Pancreas (tissue), 10 donors: ENCODE measurements around the gene OTUD4. TPM values are rescaled to one million over a fixed set of nuclear protein-coding genes. Genes with fewer than 3 reads are reported as not detected.

Experiments used
- ATAC-seq, 4 donors: fragments of 200-7000 bp; cut with Tn5 transposase; one replicate each; pipeline versions ENCODE4 v1.8.0 to v1.9.1; 2020; ENCODE audit warnings: mild to moderate bottlenecking in 4 of 4, moderate library complexity in 4 of 4
- DNase-seq, 6 donors: peaks; one replicate each; pipeline ENCODE4 v3.0.0-alpha.2; 2020
- FAIRE-seq: peaks from 2 replicates; lab custom pipeline; 2012; peaks lifted over from hg19 to GRCh38; lab: Jason Lieb, UNC
- H3K27ac ChIP-seq, 4 donors: fragments of 200-600 bp; sonication (generic); 1 replicate in 3 of 4; 2 replicates in 1 of 4; pipeline versions ENCODE4 v1.5.0 to v1.8.0; 2020
- H3K27me3 ChIP-seq, 4 donors: fragments of 200-600 bp; one replicate each; pipeline ENCODE4 v1.8.0; 2021
- H3K36me3 ChIP-seq, 3 donors: fragments of 200-600 bp; sonication (generic) in 1 of 3; one replicate each; pipeline versions ENCODE4 v1.5.0 to v1.8.0; 2020 to 2021
- H3K4me1 ChIP-seq, 3 donors: fragments of 200-600 bp; one replicate each; pipeline ENCODE4 v1.8.0; 2021
- H3K4me3 ChIP-seq, 4 donors: fragments of 200-600 bp; sonication (generic) in 2 of 4; one replicate each; pipeline versions ENCODE4 v1.5.0 to v1.8.0; 2020 to 2021
- H3K9me3 ChIP-seq, 4 donors: fragments of 200-600 bp; one replicate each; pipeline ENCODE4 v1.8.0; 2021
- CTCF ChIP-seq, 4 donors: fragments of 200-600 bp; sonication (generic) in 3 of 4; IDR thresholded peaks; one replicate each; pipeline versions ENCODE4 v1.5.0 to v1.8.0; 2021; ENCODE audit warnings: antibody characterized with exemption in 4 of 4
- WGBS, 2 donors: extraction: QIAGEN DNeasy Blood & Tissue Kit; methylation state at CpG; one replicate each; pipeline ENCODE4 v1.1.7; 2013; 5-methylcytosine and 5-hydroxymethylcytosine counted together
- intact Hi-C, 3 donors: fragments of 100-400 bp; cut with DNase I; formaldehyde crosslinking; loops; one replicate each; pipeline versions ENCODE4 v1.11.1 to v1.14.2; 2022
- polyA plus RNA-seq, 2 donors: library from polyadenylated mRNA; stranded (reverse); fragments of 200-250 nt; gene quantifications; one replicate each; pipeline ENCODE4 v1.2.3, GENCODE V29; 2013
- total RNA-seq, 6 donors: library from RNA; stranded (reverse); fragmentation: NEBNext Ultra II Directional in 4 of 6; extraction: Animal tissue kit (Norgen Biotek cat#: 25700) in 4 of 6; gene quantifications; one replicate each; pipeline versions ENCODE4 v1.2.1 to v1.2.4, GENCODE V29; 2021 to 2023
- donor health status: healthy with polysubstance abuse.
- donor health status: DM: no; HTN: no; CAD: no; lungs with moderate emphysema.
- donor health status: DM: no; HTN: no; CAD: no.
- donor health status: control.
- donor health status: control.
- donor health status: Bipolar disorder and iron deficiency.
- donor health status: DM: yes; HTN: yes; CAD: no.
- donor health status: DM: no; HTN: no; CAD: no.
- donor health status: DM: no; HTN: no; CAD: no.
- donor health status: DM: yes; HTN: yes; CAD: no.

OTUD4 gene
- total and polyA plus RNA-seq, 8 donors = 6.9 to 25.6 (median 13.3) TPM

DNA sequence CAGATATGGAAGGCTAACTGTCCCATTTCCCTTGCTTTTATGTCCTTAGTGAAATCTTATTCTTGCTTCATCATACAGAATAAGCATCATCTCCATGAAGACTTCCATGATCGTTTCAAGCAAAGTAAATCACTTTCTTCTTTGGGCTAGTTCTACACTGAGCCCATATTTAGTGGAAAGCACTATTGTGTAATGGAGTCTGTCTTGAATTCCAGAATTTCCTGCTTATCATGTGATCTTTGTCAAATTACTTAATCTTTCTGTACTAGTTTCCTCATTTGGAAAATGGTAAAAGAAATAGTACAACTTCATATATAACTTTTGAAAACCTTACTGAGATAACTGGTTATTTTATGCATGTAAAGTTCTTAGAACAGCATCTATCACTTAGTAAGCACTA lies 90.0 kb downstream of the OTUD4 start:
- no peaks in the 10 kb centered on the region for H3K27me3 ChIP-seq
- ATAC-seq = no peak
- peak; percentile 9 for FAIRE-seq

GRCh38 chr4:145083891-145084605 lies 96.3 kb downstream of the OTUD4 start:
- Histone ChIP-seq H3K4me1 (no peaks in the 10 kb centered on the region), H3K36me3 (peaks cover 0 to 5% (median 0%) of the 10 kb centered on the region in 3 donors), H3K4me3 (no peak overlapping the region), H3K27ac (no peak overlapping the region), H3K9me3 (no peaks in the 10 kb centered on the region), H3K27me3 (no peaks in the 10 kb centered on the region)
- ATAC-seq (no peak), FAIRE-seq (no peak), DNase-seq (no peak)
- no peak for TF ChIP-seq CTCF (IDR thresholded peaks at IDR 0.05)
- 95 to 98% methylated on average over 1 of the region's 1 CpG for WGBS, 2 donors
- intact Hi-C loops = no loop called here

More for the DNA sequence above, 90.0 kb downstream of the OTUD4 start:
- no peak for DNase-seq
- H3K9me3 ChIP-seq = no peaks in the 10 kb centered on the region
- H3K4me1 ChIP-seq = no peaks in the 10 kb centered on the region
- WGBS, 2 donors = 88 to 96% methylated on average over 1 of the region's 1 CpG
- H3K27ac ChIP-seq = no peak overlapping the region
- no peaks in the 10 kb centered on the region for H3K36me3 ChIP-seq
- H3K4me3 ChIP-seq = no peak overlapping the region
- intact Hi-C loops = no loop called here
- no peak for TF ChIP-seq CTCF (IDR thresholded peaks at IDR 0.05)

Other genes with a start within 250 kb of the OTUD4 start
- 10 to 100 TPM in 1 of 6 donors, 1 to 10 TPM in 5; 5.8 to 11.0 (median 8.3) TPM for gene ANAPC10, start 82.4 kb downstream of the OTUD4 start, total RNA-seq
- gene ANAPC10, start 82.4 kb downstream of the OTUD4 start, polyA plus RNA-seq = 10 to 100 TPM in 1 of 2 donors, 1 to 10 TPM in 1; 5.3 to 11.1 TPM
- gene ABCE1, start 82.3 kb downstream of the OTUD4 start, total RNA-seq = 10 to 100 TPM; 25.1 to 51.8 (median 33.3) TPM
- 10 to 100 TPM in 1 of 2 donors, 1 to 10 TPM in 1; 9.6 to 16.6 TPM for gene ABCE1, start 82.3 kb downstream of the OTUD4 start, polyA plus RNA-seq